HG03103 (cell line): ENCODE data around the gene MSL1.

Experiments used
- ATAC-seq: cut with Tn5 transposase; IDR thresholded peaks from one replicate; pipeline ENCODE4 v1.9.1; 2021; ENCODE audit warnings: low read depth; ENCODE audit not compliant: unreplicated experiment

Gene MSL1

GRCh38 chr17:40090237-40091119, 31.3 kb upstream of the MSL1 start:
- no peak for ATAC-seq

- ATAC-seq, result no peak
Measured at GRCh38 chr17:40091691-40092397, 29.9 kb upstream of the MSL1 start.

- no peak for ATAC-seq
Measured at GRCh38 chr17:40092581-40092980, 29.2 kb upstream of the MSL1 start.

- no peak for ATAC-seq
Measured at GRCh38 chr17:40093005-40093579, 28.7 kb upstream of the MSL1 start.

GRCh38 chr17:40093580-40094201, 28.1 kb upstream of the MSL1 start:
- no peak for ATAC-seq

- no peak for ATAC-seq
Measured at GRCh38 chr17:40094874-40095273, 26.9 kb upstream of the MSL1 start.

- ATAC-seq, result no peak
Measured at GRCh38 chr17:40095351-40095943, 26.3 kb upstream of the MSL1 start.

- ATAC-seq, result no peak
Measured at GRCh38 chr17:40095944-40096791, 25.6 kb upstream of the MSL1 start.

- ATAC-seq, result no peak
Measured at GRCh38 chr17:40097087-40097486, 24.7 kb upstream of the MSL1 start.

- ATAC-seq, result no peak
Measured at GRCh38 chr17:40097931-40098845, 23.6 kb upstream of the MSL1 start.

- ATAC-seq, result peak; percentile 55
Measured at GRCh38 chr17:40098846-40099618, 22.7 kb upstream of the MSL1 start.

GRCh38 chr17:40099619-40100418, 22.0 kb upstream of the MSL1 start:
- ATAC-seq, result no peak

- no peak for ATAC-seq
Measured at GRCh38 chr17:40100419-40100668, 21.4 kb upstream of the MSL1 start, which contains the start of gene NR1D1. Gene NR1D1, minus strand, starts transcription at chr17:40100589. Its CDS starts 495 bp downstream, at chr17:40100094.

- no peak for ATAC-seq
Measured at GRCh38 chr17:40100669-40101366, 21.0 kb upstream of the MSL1 start.

GRCh38 chr17:40101367-40102210, 20.2 kb upstream of the MSL1 start:
- no peak for ATAC-seq
